ENCODE measurements around the gene ACTN2. TPM values are rescaled to one million over a fixed set of nuclear protein-coding genes. Genes with fewer than 3 reads are reported as not detected.

The ACTN2 gene
- total RNA-seq, 1 donor from 2014 or later = 2,454 TPM

GRCh38 chr1:236686815-236687160 lies 489 bp downstream of the ACTN2 start:
- Histone ChIP-seq H3K27ac (replicated peaks) (peak overlapping the region; percentile 94), H3K4me1 (peaks cover 24% of the 10 kb centered on the region), H3K36me3 (no peaks in the 10 kb centered on the region), H3K9me3 (replicated peaks) (no peaks in the 10 kb centered on the region), H3K27me3 (ENCODE audit: low read depth) (peaks cover 40% of the 10 kb centered on the region), H3K4me3 (peak overlapping the region; percentile 77)
- TF ChIP-seq, protein P1, sequence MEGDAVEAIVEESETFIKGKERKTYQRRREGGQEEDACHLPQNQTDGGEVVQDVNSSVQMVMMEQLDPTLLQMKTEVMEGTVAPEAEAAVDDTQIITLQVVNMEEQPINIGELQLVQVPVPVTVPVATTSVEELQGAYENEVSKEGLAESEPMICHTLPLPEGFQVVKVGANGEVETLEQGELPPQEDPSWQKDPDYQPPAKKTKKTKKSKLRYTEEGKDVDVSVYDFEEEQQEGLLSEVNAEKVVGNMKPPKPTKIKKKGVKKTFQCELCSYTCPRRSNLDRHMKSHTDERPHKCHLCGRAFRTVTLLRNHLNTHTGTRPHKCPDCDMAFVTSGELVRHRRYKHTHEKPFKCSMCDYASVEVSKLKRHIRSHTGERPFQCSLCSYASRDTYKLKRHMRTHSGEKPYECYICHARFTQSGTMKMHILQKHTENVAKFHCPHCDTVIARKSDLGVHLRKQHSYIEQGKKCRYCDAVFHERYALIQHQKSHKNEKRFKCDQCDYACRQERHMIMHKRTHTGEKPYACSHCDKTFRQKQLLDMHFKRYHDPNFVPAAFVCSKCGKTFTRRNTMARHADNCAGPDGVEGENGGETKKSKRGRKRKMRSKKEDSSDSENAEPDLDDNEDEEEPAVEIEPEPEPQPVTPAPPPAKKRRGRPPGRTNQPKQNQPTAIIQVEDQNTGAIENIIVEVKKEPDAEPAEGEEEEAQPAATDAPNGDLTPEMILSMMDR (IDR thresholded peaks at IDR 0.05; ENCODE audit: borderline replicate concordance) = no peak
- peak; percentile 24 for DNase-seq
- intact Hi-C loops (cut with micrococcal nuclease) = no loop called here

DNA sequence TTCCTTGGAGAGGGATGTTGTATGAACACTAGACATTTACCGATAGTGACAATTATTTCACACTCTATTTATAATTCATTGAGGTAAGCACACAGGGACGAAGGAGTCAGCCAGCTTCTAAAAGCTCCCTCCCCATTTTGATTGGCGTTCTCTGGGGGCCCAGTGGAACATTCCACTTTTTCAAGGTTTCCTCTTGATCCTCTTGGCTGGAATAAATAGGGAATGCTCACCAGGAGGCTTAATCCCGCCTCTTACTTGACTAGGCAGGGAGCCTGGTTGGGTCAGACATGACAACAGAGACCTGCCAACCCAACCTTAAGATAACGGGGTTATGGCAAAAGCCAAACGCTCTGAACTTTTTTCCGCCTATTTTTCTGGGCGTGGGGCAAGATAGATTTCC lies 974 bp downstream of the ACTN2 start:
- peak overlapping the region; percentile 77 for H3K4me3 ChIP-seq
- peaks cover 28% of the 10 kb centered on the region for H3K4me1 ChIP-seq
- DNase-seq = no peak
- no peaks in the 10 kb centered on the region for H3K36me3 ChIP-seq
- intact Hi-C loops (cut with micrococcal nuclease) = no loop called here
- no peaks in the 10 kb centered on the region for H3K9me3 ChIP-seq (replicated peaks)
- TF ChIP-seq, protein P1 (IDR thresholded peaks at IDR 0.05; ENCODE audit: borderline replicate concordance) = no peak
- H3K27me3 ChIP-seq (ENCODE audit: low read depth) = peaks cover 44% of the 10 kb centered on the region
- H3K27ac ChIP-seq (replicated peaks) = peak overlapping the region; percentile 94

- H3K27ac ChIP-seq (replicated peaks) = peak overlapping the region; percentile 94
- H3K27me3 ChIP-seq (ENCODE audit: low read depth) = peaks cover 44% of the 10 kb centered on the region
- intact Hi-C loops (cut with micrococcal nuclease) = no loop called here
- DNase-seq = no peak
- TF ChIP-seq, protein P1 (IDR thresholded peaks at IDR 0.05; ENCODE audit: borderline replicate concordance) = no peak
- H3K36me3 ChIP-seq = no peaks in the 10 kb centered on the region
- H3K4me1 ChIP-seq = peaks cover 41% of the 10 kb centered on the region
- no peaks in the 10 kb centered on the region for H3K9me3 ChIP-seq (replicated peaks)
- peak overlapping the region; percentile 77 for H3K4me3 ChIP-seq
These were observed 2.4 kb downstream of the ACTN2 start for GRCh38 chr1:236688705-236689104.

DNA sequence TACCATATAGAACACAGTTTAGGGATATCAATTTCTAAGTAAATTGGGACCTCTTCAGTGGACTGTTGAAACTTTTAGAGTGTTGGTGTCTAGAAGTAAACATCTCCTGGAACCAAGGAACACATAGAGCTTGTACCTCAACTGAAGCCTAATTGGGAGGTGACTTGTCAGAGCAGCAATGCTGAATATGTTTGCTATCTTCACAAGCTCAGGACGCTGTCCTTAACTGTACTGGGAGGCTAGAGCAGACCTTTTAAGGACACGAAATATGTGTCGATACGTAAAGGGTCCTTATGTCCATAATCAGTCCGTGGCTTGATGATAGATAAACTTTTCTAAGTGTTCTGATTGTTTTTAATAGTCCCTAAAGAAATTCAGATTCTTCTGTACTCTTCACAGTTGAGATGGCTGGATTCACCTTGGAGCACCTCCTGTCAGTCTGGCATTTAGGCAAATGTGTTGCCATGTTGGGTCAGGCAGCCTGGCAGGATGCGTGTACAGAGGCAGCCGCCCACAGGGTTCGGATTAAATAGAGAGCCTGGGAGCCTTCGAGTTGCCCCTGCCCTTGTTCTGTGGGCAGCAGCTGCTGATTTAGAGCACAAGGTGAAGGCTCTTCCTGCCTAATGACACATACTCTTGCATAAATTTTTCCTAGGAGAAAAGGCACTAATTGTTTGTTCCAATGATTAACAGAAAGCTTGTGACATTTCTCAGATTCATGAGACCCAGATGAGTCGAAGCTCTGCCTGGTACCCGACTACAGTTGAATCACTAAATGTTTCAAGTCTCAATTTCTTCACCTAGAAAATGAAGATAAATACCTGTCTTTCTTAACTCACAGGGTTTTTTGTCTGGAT lies 3.6 kb downstream of the ACTN2 start:
- Histone ChIP-seq H3K4me3 (peak overlapping the region; percentile 77), H3K36me3 (no peaks in the 10 kb centered on the region)
- peak; percentile 39 for DNase-seq

DNA sequence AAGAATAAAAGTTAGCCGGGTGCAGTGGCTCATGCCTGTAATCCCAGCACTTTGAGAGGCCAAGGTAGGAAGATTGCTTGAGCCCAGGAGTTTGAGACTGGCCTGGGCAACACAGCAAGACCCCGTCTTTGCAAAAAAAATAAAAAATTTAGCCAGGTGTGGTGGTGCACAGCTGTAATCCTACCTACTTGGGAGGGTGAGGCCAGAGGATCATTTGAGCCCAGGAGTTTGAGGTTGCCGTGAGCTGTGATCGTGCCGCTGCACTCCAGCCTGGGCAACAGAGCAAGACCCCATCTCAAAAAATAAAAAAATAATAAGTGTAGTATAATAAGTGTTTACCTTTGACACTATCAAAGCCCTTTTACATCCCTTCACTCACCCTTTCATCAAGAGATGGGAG lies 5.0 kb downstream of the ACTN2 start:
- Histone ChIP-seq H3K4me3 (peak overlapping the region; percentile 77), H3K27ac (replicated peaks) (peak overlapping the region; percentile 94), H3K4me1 (peaks cover 55% of the 10 kb centered on the region)

More for the DNA sequence above, 3.6 kb downstream of the ACTN2 start:
- Histone ChIP-seq H3K27ac (replicated peaks) (peak overlapping the region; percentile 94), H3K9me3 (replicated peaks) (no peaks in the 10 kb centered on the region), H3K27me3 (ENCODE audit: low read depth) (peaks cover 44% of the 10 kb centered on the region), H3K4me1 (peaks cover 53% of the 10 kb centered on the region)
- TF ChIP-seq, protein P1 (IDR thresholded peaks at IDR 0.05; ENCODE audit: borderline replicate concordance) = no peak
- intact Hi-C loops (cut with micrococcal nuclease) = no loop called here

More for the DNA sequence above, 5.0 kb downstream of the ACTN2 start:
- intact Hi-C loops (cut with micrococcal nuclease) = no loop called here
- no peak for DNase-seq
- TF ChIP-seq, protein P1 (IDR thresholded peaks at IDR 0.05; ENCODE audit: borderline replicate concordance) = no peak
- H3K9me3 ChIP-seq (replicated peaks) = no peaks in the 10 kb centered on the region
- peaks cover 43% of the 10 kb centered on the region for H3K27me3 ChIP-seq (ENCODE audit: low read depth)
- H3K36me3 ChIP-seq = no peaks in the 10 kb centered on the region

Measured in left ventricle myocardium inferior (tissue), 1 donor.